ENCODE measurements around the gene ERC2. TPM values are rescaled to one million over a fixed set of nuclear protein-coding genes. Genes with fewer than 3 reads are reported as not detected.

ERC2 gene
- total RNA-seq, 2 donors from 2014 or later, result 16.1 to 22.8 TPM

GRCh38 chr3:55718074-55718473 is 750.2 kb downstream of the ERC2 start:
- Mint-ChIP-seq H3K4me3 (no peak overlapping the region), H3K9me3 (peaks cover 5% of the 10 kb centered on the region), H3K27me3 (ENCODE audit: insufficient read depth) (peaks cover 12% of the 10 kb centered on the region), H3K36me3 (ENCODE audit: low read depth) (peaks cover 3% of the 10 kb centered on the region), H3K27ac (no peak overlapping the region), H3K4me1 (no peaks in the 10 kb centered on the region)
- no peaks in the 10 kb centered on the region for H3K27me3 ChIP-seq (ENCODE audit: control insufficient read depth, insufficient read depth, low read length, poor library complexity, severe bottlenecking)
- DNase-seq, result no peak
- H3K9me3 ChIP-seq (ENCODE audit: control insufficient read depth, low read length), result peaks cover 5% of the 10 kb centered on the region
- 78 to 95% methylated on average over 4 of the region's 4 CpGs for WGBS, 2 experiments (ENCODE audit: insufficient coverage in 1 of 2, insufficient read length in 1 of 2)
- TF ChIP-seq CTCF (conservative IDR thresholded peaks at IDR 0.05), result no peak
- H3K9ac ChIP-seq (ENCODE audit: extremely low read depth, low read length, poor library complexity, severe bottlenecking), result no peak overlapping the region
- no peak overlapping the region for H3K4me3 ChIP-seq (ENCODE audit: low read length)
- no peak overlapping the region for H3K27ac ChIP-seq (ENCODE audit: low read depth, low read length)
- H3K4me1 ChIP-seq (ENCODE audit: control insufficient read depth, insufficient read depth, low read length), result no peaks in the 10 kb centered on the region
- no peaks in the 10 kb centered on the region for H3K36me3 ChIP-seq (ENCODE audit: control insufficient read depth, insufficient read depth, low read length)

DNA sequence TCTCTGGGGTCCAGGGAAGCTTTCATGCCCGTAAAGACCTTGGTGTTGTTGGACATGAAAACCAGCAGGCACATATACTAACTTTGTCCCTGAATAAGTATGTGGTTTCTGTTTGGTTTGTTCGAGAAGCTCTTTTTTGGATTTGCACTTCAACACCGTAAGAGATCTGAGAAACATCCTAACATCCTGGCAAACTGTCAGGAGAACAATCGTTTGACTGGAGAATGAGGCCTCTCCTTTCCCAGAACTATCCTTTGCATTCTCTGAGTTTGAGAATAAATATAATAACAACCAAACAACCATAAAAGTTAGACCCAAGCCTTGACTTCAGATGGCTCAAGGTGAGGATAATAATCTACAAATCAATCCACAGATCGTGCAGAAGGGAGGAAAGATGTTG is 750.8 kb downstream of the ERC2 start:
- no peak overlapping the region for H3K27ac ChIP-seq (ENCODE audit: low read depth, low read length)
- DNase-seq, result no peak
- 94 to 96% methylated on average over 3 to 5 of the region's 5 CpGs for WGBS, 2 experiments (ENCODE audit: insufficient coverage in 1 of 2, insufficient read length in 1 of 2)

DNA sequence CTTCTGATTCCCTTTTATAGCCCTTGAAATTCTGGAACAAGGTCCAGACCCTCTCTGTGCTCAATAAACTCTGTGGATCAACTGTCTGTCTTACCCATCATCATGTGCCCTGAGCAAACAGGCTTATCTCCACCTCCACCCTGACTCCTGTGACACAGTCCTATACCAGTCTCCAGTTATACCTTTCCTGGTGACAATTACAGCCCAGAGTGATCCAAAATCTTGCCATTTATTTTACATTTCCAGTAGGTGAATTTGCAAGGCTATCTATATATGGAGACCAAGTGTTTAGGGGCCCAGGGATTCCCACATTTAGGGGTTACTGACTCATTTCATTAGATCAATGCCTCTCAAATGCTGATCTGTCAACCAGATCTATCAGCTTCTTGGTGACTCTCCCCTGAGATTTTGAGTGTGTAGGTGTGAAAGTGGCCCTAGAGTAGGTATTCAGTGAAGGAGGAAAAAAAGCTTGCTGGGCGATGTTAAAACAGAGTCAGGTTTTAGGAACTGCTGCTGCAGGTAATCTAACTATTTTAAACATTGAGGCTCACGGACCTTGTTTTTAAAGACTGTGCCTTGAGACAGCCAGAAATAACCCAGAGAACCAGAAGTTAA is 751.5 kb downstream of the ERC2 start:
- Histone ChIP-seq H3K9ac (ENCODE audit: extremely low read depth, low read length, poor library complexity, severe bottlenecking) (no peak overlapping the region), H3K36me3 (ENCODE audit: control insufficient read depth, insufficient read depth, low read length) (no peaks in the 10 kb centered on the region), H3K27me3 (ENCODE audit: control insufficient read depth, insufficient read depth, low read length, poor library complexity, severe bottlenecking) (no peaks in the 10 kb centered on the region), H3K4me1 (ENCODE audit: control insufficient read depth, insufficient read depth, low read length) (no peaks in the 10 kb centered on the region), H3K9me3 (ENCODE audit: control insufficient read depth, low read length) (peaks cover 5% of the 10 kb centered on the region), H3K4me3 (ENCODE audit: low read length) (no peak overlapping the region), H3K27ac (ENCODE audit: low read depth, low read length) (no peak overlapping the region)
- Mint-ChIP-seq H3K4me1 (no peaks in the 10 kb centered on the region), H3K9me3 (peaks cover 5% of the 10 kb centered on the region), H3K27me3 (ENCODE audit: insufficient read depth) (peaks cover 12% of the 10 kb centered on the region), H3K27ac (no peak overlapping the region), H3K4me3 (no peak overlapping the region), H3K36me3 (ENCODE audit: low read depth) (peaks cover 3% of the 10 kb centered on the region)
- no peak for DNase-seq
- no peak for TF ChIP-seq CTCF (conservative IDR thresholded peaks at IDR 0.05)
- 88 to 100% methylated on average over 2 of the region's 2 CpGs for WGBS, 2 experiments (ENCODE audit: insufficient coverage in 1 of 2, insufficient read length in 1 of 2)

More for the DNA sequence above, 750.8 kb downstream of the ERC2 start:
- Mint-ChIP-seq H3K4me1 (no peaks in the 10 kb centered on the region), H3K27me3 (ENCODE audit: insufficient read depth) (peaks cover 12% of the 10 kb centered on the region), H3K27ac (no peak overlapping the region), H3K9me3 (peaks cover 5% of the 10 kb centered on the region), H3K4me3 (no peak overlapping the region), H3K36me3 (ENCODE audit: low read depth) (peaks cover 3% of the 10 kb centered on the region)
- Histone ChIP-seq H3K4me1 (ENCODE audit: control insufficient read depth, insufficient read depth, low read length) (no peaks in the 10 kb centered on the region), H3K4me3 (ENCODE audit: low read length) (no peak overlapping the region), H3K27me3 (ENCODE audit: control insufficient read depth, insufficient read depth, low read length, poor library complexity, severe bottlenecking) (no peaks in the 10 kb centered on the region), H3K9me3 (ENCODE audit: control insufficient read depth, low read length) (peaks cover 5% of the 10 kb centered on the region), H3K9ac (ENCODE audit: extremely low read depth, low read length, poor library complexity, severe bottlenecking) (no peak overlapping the region), H3K36me3 (ENCODE audit: control insufficient read depth, insufficient read depth, low read length) (no peaks in the 10 kb centered on the region)
- TF ChIP-seq CTCF (conservative IDR thresholded peaks at IDR 0.05), result no peak
